LNCAP (cell line): Measurements from ENCODE around the gene ARHGAP10.

Experiments
- CTCF ChIP-seq: fragments of 450-650 bp; IDR thresholded peaks from 2 replicates; pipeline ENCODE4 v1.5.1; 2017; ENCODE audit warnings: mild to moderate bottlenecking

ARHGAP10 gene

GRCh38 chr4:147944249-147944648 lies 212.4 kb downstream of the ARHGAP10 start:
- TF ChIP-seq CTCF, result no peak

GRCh38 chr4:147944670-147945260 lies 212.9 kb downstream of the ARHGAP10 start:
- TF ChIP-seq CTCF, result no peak

- TF ChIP-seq CTCF, result no peak
Measured at GRCh38 chr4:147948336-147948735, 216.4 kb downstream of the ARHGAP10 start.

- TF ChIP-seq CTCF, result no peak
Measured at GRCh38 chr4:147950261-147950660, 218.4 kb downstream of the ARHGAP10 start.

- TF ChIP-seq CTCF, result no peak
Measured at GRCh38 chr4:147950841-147951240, 219.0 kb downstream of the ARHGAP10 start.

GRCh38 chr4:147954850-147955249 lies 223.0 kb downstream of the ARHGAP10 start:
- no peak for TF ChIP-seq CTCF

GRCh38 chr4:147955827-147956558 lies 224.1 kb downstream of the ARHGAP10 start:
- TF ChIP-seq CTCF, result no peak
